ENCODE measurements around the gene CLTCL1. TPM values are rescaled to one million over a fixed set of nuclear protein-coding genes. Genes with fewer than 3 reads are reported as not detected.

Gene CLTCL1
- total RNA-seq, 1 donor from 2014 or later, result 4.3 TPM

GRCh38 chr22:19218541-19219233, 72.8 kb downstream of the CLTCL1 start:
- no peak overlapping the region for H3K4me3 ChIP-seq (ENCODE audit: low read depth, low read length)
- TF ChIP-seq CTCF (conservative IDR thresholded peaks at IDR 0.05; ENCODE audit: low read depth, low read length), result no peak
- no peak for DNase-seq (ENCODE audit: low read depth)

GRCh38 chr22:19216579-19216978, 74.9 kb downstream of the CLTCL1 start:
- no peak overlapping the region for H3K4me3 ChIP-seq (ENCODE audit: low read depth, low read length)
- TF ChIP-seq CTCF (conservative IDR thresholded peaks at IDR 0.05; ENCODE audit: low read depth, low read length), result no peak

GRCh38 chr22:19215360-19215759, 76.2 kb downstream of the CLTCL1 start:
- no peak for TF ChIP-seq CTCF (conservative IDR thresholded peaks at IDR 0.05; ENCODE audit: low read depth, low read length)
- no peak for DNase-seq (ENCODE audit: low read depth)
- H3K4me3 ChIP-seq (ENCODE audit: low read depth, low read length), result no peak overlapping the region

More at GRCh38 chr22:19216579-19216978, 74.9 kb downstream of the CLTCL1 start:
- DNase-seq (ENCODE audit: low read depth), result no peak

- TF ChIP-seq CTCF (conservative IDR thresholded peaks at IDR 0.05; ENCODE audit: low read depth, low read length), result no peak
- H3K4me3 ChIP-seq (ENCODE audit: low read depth, low read length), result no peak overlapping the region
- DNase-seq (ENCODE audit: low read depth), result no peak
These were observed 77.4 kb downstream of the CLTCL1 start for GRCh38 chr22:19214078-19214473.

GRCh38 chr22:19213442-19214077, 78.0 kb downstream of the CLTCL1 start:
- H3K4me3 ChIP-seq (ENCODE audit: low read depth, low read length), result no peak overlapping the region
- DNase-seq (ENCODE audit: low read depth), result no peak
- TF ChIP-seq CTCF (conservative IDR thresholded peaks at IDR 0.05; ENCODE audit: low read depth, low read length), result no peak

- no peak for DNase-seq (ENCODE audit: low read depth)
- no peak for TF ChIP-seq CTCF (conservative IDR thresholded peaks at IDR 0.05; ENCODE audit: low read depth, low read length)
- H3K4me3 ChIP-seq (ENCODE audit: low read depth, low read length), result no peak overlapping the region
These were observed 78.5 kb downstream of the CLTCL1 start for GRCh38 chr22:19213001-19213400.
